Cardiac muscle cell (in vitro differentiated cells and primary cell): ENCODE results near the gene TEX53. TPM values are rescaled to one million over a fixed set of nuclear protein-coding genes. Genes with fewer than 3 reads are reported as not detected.

ENCODE experiments used
- DNase-seq, 2 donors: peaks; one replicate each; pipeline versions ENCODE4 v3.0.0 to v3.0.0-alpha.2; 2010 to 2017; ENCODE audit warnings: low read depth in 1 of 2, low spot score in 1 of 2
- H3K27ac ChIP-seq: fragments of 200-600 bp; sonication (generic); 2 replicates; pipeline ENCODE4 v1.5.1; 2016
- H3K27me3 ChIP-seq: fragments of 200-600 bp; sonication (generic); 2 replicates; pipeline ENCODE4 v1.6.0; 2016; ENCODE audit warnings: control low read depth
- H3K36me3 ChIP-seq: fragments of 200-600 bp; sonication (generic); 2 replicates; pipeline ENCODE4 v1.5.1; 2016; ENCODE audit warnings: control low read depth
- H3K4me1 ChIP-seq: fragments of 200-600 bp; sonication (generic); 2 replicates; pipeline ENCODE4 v1.8.1; 2017; ENCODE audit warnings: low read depth, mild to moderate bottlenecking, mixed run types
- H3K4me3 ChIP-seq: fragments of 200-600 bp; sonication (generic); 2 replicates; pipeline ENCODE4 v1.5.1; 2016; ENCODE audit warnings: mild to moderate bottlenecking
- H3K9me3 ChIP-seq: fragments of 200-600 bp; sonication (generic); 2 replicates; pipeline ENCODE4 v1.5.1; 2017; ENCODE audit warnings: low read depth, mild to moderate bottlenecking, control low read depth
- polyA plus RNA-seq: library from polyadenylated mRNA; unstranded; fragments of >200 nt; fragmentation: Nextera tagmentation; extraction: Ambion mirVana; gene quantifications from 2 replicates; pipeline ENCODE4 v1.2.1, GENCODE V29; 2016
- total RNA-seq: library from RNA; depleted of rRNA; stranded (reverse); fragments of >200 nt; gene quantifications from 2 replicates; pipeline ENCODE4 v1.2.3, GENCODE V29; 2016
- TF ChIP-seq, protein P1 (sequence below): IDR thresholded peaks from 2 replicates; pipeline ENCODE4 v1.5.1; 2012; ENCODE audit warnings: low read depth, mild to moderate bottlenecking, low read length

TEX53 gene
- total and polyA plus RNA-seq, 2 experiments from 2014 or later = not detected

DNA sequence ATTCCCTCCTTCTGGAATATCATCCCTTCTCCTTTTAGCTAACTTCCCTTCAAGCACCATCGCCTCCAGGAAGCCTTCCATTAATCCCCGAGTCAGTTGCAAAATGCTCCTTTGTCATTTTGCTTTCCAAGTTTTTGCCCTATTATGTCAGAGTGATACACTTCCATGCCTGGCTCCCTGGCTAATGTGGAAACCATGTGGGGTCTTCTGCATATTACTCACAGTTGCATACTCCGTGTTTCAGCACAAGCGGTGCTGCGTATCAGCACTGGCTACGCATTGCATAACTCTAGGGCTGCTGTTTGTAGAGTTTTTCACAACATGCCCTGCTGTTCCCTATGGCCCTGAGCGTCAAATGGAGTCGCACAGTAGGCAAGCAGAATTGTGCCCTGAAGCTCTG lies 1.9 kb downstream of the TEX53 start:
- Histone ChIP-seq H3K4me3 (no peak overlapping the region), H3K27ac (no peak overlapping the region), H3K9me3 (no peaks in the 10 kb centered on the region), H3K4me1 (no peaks in the 10 kb centered on the region), H3K36me3 (no peaks in the 10 kb centered on the region), H3K27me3 (no peaks in the 10 kb centered on the region)
- TF ChIP-seq, protein P1, sequence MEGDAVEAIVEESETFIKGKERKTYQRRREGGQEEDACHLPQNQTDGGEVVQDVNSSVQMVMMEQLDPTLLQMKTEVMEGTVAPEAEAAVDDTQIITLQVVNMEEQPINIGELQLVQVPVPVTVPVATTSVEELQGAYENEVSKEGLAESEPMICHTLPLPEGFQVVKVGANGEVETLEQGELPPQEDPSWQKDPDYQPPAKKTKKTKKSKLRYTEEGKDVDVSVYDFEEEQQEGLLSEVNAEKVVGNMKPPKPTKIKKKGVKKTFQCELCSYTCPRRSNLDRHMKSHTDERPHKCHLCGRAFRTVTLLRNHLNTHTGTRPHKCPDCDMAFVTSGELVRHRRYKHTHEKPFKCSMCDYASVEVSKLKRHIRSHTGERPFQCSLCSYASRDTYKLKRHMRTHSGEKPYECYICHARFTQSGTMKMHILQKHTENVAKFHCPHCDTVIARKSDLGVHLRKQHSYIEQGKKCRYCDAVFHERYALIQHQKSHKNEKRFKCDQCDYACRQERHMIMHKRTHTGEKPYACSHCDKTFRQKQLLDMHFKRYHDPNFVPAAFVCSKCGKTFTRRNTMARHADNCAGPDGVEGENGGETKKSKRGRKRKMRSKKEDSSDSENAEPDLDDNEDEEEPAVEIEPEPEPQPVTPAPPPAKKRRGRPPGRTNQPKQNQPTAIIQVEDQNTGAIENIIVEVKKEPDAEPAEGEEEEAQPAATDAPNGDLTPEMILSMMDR = no peak
- peak in 1 of 2 donors; percentile 87 for DNase-seq

DNA sequence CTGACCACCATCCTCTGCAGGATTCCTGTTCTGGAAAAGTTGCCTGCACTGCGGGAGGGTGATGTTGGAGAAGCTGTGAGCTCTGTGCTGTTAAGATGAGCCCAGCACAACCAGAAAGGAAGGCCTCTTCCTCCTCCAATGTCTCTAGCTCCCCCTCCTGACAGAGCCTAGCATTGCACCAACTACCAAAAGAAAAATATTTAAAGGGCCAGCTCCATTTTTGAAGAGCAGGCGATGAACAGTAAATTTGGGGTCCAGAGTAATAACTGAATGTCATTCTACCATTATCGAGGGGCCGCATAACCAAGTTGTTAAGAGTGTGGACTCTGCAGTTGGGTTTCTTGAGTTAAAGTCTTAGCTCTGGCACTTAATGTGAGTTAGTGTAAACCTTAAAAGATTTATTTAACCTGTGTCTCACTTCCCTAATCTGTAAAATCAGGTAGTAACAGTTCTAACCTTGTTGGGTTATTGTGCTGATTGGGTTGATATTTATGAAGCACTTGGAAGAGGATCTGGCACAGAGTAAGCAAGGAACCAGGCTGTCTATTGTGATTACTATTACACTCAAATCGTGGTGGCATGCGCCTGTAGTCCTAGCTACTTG lies 3.9 kb downstream of the TEX53 start:
- DNase-seq = peak; percentile 80 to 85
- no peaks in the 10 kb centered on the region for H3K36me3 ChIP-seq
- no peaks in the 10 kb centered on the region for H3K27me3 ChIP-seq
- H3K27ac ChIP-seq = no peak overlapping the region
- TF ChIP-seq, protein P1 = peak; percentile 97
- H3K9me3 ChIP-seq = no peaks in the 10 kb centered on the region
- H3K4me3 ChIP-seq = no peak overlapping the region
- H3K4me1 ChIP-seq = no peaks in the 10 kb centered on the region

DNA sequence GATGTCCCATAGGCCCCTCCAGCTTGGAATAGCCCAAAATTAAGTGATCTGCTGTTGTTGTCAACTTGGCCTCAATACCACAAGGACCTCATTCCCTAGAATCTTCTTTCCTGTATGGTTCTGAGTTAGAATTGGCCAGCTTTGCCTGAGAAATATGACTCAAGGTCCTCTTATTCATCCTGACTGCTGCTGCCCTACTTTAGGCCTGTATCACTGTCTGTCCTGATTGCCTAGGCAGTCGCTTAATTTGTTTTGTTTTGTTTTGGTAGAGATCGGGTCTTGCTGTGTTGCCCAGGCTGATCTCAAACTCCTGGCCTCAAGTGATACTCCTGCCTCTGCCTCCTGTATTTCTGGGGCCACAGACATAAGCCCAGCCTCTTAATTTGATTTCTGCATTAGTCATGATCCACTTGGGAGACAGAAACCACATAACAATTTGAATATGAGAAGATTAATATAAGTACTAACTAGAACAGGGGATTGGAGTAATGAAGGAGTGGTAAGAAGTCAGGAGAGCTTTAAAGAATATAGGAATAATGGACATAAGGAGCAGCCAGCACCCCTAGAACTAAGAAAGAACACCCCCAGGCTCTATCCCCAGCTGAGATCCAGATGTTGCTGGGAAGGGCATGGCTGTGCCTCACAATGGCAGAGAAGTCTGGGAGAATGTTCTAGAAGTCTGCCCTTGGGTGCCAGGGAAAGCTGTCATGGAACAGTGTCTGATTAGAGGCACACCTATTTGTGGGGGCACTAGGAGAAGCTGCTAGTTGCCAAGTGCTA lies 4.6 kb downstream of the TEX53 start:
- Histone ChIP-seq H3K4me1 (no peaks in the 10 kb centered on the region), H3K27ac (no peak overlapping the region), H3K4me3 (no peak overlapping the region), H3K36me3 (no peaks in the 10 kb centered on the region), H3K27me3 (no peaks in the 10 kb centered on the region), H3K9me3 (no peaks in the 10 kb centered on the region)
- no peak for DNase-seq
- TF ChIP-seq, protein P1 = no peak

DNA sequence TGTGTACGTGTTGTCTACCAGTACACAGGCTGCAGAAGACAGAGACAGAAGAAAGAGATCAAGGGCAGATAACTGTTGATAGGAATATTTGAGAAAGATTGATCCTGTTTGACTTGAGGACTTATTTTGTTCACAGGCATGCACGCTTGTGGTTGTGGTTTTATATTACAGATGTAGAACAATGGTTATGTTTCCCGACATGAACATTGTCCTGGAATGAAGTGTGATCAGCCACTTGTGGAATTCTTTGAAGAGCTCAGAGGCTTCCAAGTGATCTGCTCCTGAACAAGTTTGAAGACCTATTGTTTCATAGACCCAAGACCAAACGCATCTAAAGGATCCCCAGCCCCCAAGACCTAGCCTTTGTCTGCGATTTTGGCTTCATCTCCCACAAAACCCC lies 13.7 kb downstream of the TEX53 start:
- Histone ChIP-seq H3K27ac (no peak overlapping the region), H3K4me3 (no peak overlapping the region), H3K4me1 (no peaks in the 10 kb centered on the region), H3K9me3 (no peaks in the 10 kb centered on the region), H3K27me3 (no peaks in the 10 kb centered on the region), H3K36me3 (no peaks in the 10 kb centered on the region)
- no peak for DNase-seq
- TF ChIP-seq, protein P1 = no peak

DNA sequence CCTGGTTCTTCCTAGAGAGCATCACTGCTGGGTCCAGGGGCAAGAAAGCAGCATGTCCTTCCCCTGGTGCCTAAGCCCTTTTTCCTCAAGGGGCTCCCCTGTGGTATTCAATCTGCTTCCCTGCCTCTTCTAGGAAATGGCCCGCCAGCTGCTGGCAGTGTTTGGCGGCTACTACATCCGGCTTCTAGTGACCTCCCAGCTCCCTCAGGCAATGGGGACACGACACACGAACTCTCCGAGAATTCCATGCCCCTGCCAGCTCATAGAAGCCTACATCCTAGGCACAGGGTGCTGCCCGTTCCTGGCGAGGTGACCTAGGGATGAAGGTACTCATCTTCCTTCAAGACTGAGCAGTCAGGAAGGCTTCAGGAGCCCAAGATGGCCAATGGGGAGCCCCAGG lies 14.6 kb downstream of the TEX53 start:
- H3K4me1 ChIP-seq = no peaks in the 10 kb centered on the region
- DNase-seq = no peak
- H3K9me3 ChIP-seq = no peaks in the 10 kb centered on the region
- no peaks in the 10 kb centered on the region for H3K36me3 ChIP-seq
- H3K4me3 ChIP-seq = no peak overlapping the region
- H3K27me3 ChIP-seq = no peaks in the 10 kb centered on the region
- no peak overlapping the region for H3K27ac ChIP-seq
- TF ChIP-seq, protein P1 = no peak
